ENCODE results near the gene STK39. TPM values are rescaled to one million over a fixed set of nuclear protein-coding genes. Genes with fewer than 3 reads are reported as not detected.

The STK39 gene
- total and polyA plus RNA-seq, 2 of the 4 experiments (the other 2 are of a cell fraction), result 11.8 to 16.4 TPM

DNA sequence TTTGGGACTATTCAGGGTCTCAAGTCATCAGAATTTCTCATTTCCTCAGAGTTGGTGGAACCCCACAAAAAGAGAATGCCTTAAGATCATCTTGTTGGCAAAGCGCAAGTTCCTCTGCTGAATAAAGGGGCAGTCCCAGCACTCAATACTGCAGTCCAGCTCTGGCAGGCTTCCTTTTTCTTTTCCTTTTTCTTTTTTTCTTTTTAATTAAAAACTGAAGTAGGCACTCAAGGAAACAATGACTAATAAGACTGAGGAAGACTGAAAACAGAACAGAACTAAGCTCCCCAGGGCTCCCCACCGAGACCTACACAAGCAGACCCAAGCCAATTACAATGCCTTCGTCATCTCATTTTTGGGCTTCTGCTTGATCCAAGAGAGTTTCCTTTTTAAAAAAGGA, 82.0 kb downstream of the STK39 start:
- Histone ChIP-seq H2BK15ac (ENCODE audit: low read depth, low read length) (no peak overlapping the region), H2BK20ac (ENCODE audit: low read depth, low read length) (no peak overlapping the region), H3K27me3 (ENCODE audit: control insufficient read depth, insufficient read depth, low read length) (no peaks in the 10 kb centered on the region), H2BK120ac (ENCODE audit: low read depth, low read length) (no peak overlapping the region), H2BK5ac (ENCODE audit: low read depth, low read length, poor library complexity, severe bottlenecking) (no peak overlapping the region), H3K9me1 (ENCODE audit: insufficient read depth, low read length) (peaks cover 16% of the 10 kb centered on the region), H3K4me3 (ENCODE audit: insufficient read depth, low read depth, low read length) (no peak overlapping the region), H3K18ac (ENCODE audit: low read depth, low read length) (no peak overlapping the region), H3K9me3 (ENCODE audit: control insufficient read depth, insufficient read depth, low read length) (no peaks in the 10 kb centered on the region), H3K79me1 (ENCODE audit: low read depth in 1 of 2, low read length in 2 of 2) (peaks cover 40 to 59% of the 10 kb centered on the region in 2 experiments), H2AK9ac (replicated peaks; ENCODE audit: low read depth, low read length, poor library complexity) (no peak overlapping the region), H3K23ac (ENCODE audit: low read depth, low read length) (no peak overlapping the region), H4K91ac (ENCODE audit: insufficient read depth, low read depth, low read length) (no peak overlapping the region), H3K4me2 (ENCODE audit: low read depth, low read length) (no peak overlapping the region), H3K56ac (ENCODE audit: extremely low read depth, insufficient read depth, low read length) (no peak overlapping the region), H4K20me1 (ENCODE audit: insufficient read depth, low read length) (0 out of 2 replicates have a peak, but pooled peaks cover 6% of the 10 kb centered on the region), H4K5ac (ENCODE audit: low read depth, low read length) (no peak overlapping the region; the same call in 1 of the 2 replicates), H2AK5ac (ENCODE audit: low read depth, low read length) (no peak overlapping the region), H3K14ac (replicated peaks; ENCODE audit: low read depth, low read length) (no peak overlapping the region), H3K27ac (ENCODE audit: insufficient read depth, low read length) (no peak overlapping the region), H3K9ac (ENCODE audit: low read depth, low read length) (no peak overlapping the region), H3K4ac (ENCODE audit: low read depth, low read length) (no peak overlapping the region), H3K4me1 (ENCODE audit: control insufficient read depth, insufficient read depth, low read length) (peaks cover 15% of the 10 kb centered on the region), H4K8ac (ENCODE audit: low read depth in 2 of 2, low read length in 2 of 2) (no peak overlapping the region), H2AFZ (replicated peaks; ENCODE audit: low read length, poor library complexity) (no peak overlapping the region), H3K36me3 (ENCODE audit: control insufficient read depth, insufficient read depth, low read length) (0 out of 2 replicates have a peak, but pooled peaks cover 2% of the 10 kb centered on the region)
- ATAC-seq (ENCODE audit: low read depth) (no peak), DNase-seq (no peak)
- intact Hi-C loops (cut with micrococcal nuclease) (no loop called here), dilution Hi-C loops (cut with HindIII; ENCODE audit: low sequenced_read_pairs, unreplicated experiment) (no loop called here), in situ Hi-C loops (cut with MboI; ENCODE audit: low sequenced_read_pairs) (no loop called here)
- WGBS, 2 experiments (ENCODE audit: extremely low coverage in 2 of 2, insufficient read length in 1 of 2), result no CpG with 5 or more reads among the region's 3 CpGs
- no TSS peak for BruUV-seq (replicated peaks)
- ChIA-PET POLR2A (ENCODE audit: unreplicated experiment) (no interaction called here), CTCF (no interaction called here)
- TF ChIP-seq NFE2L2 (IDR thresholded peaks at IDR 0.05; ENCODE audit: low read depth, low read length), result no peak
- TF ChIP-seq BHLHE40 (IDR thresholded peaks at IDR 0.05; ENCODE audit: low read depth, low read length), result no peak
- no peak for TF ChIP-seq SMC3 (IDR thresholded peaks at IDR 0.05; ENCODE audit: low read depth, low read length)
- TF ChIP-seq, protein P1, sequence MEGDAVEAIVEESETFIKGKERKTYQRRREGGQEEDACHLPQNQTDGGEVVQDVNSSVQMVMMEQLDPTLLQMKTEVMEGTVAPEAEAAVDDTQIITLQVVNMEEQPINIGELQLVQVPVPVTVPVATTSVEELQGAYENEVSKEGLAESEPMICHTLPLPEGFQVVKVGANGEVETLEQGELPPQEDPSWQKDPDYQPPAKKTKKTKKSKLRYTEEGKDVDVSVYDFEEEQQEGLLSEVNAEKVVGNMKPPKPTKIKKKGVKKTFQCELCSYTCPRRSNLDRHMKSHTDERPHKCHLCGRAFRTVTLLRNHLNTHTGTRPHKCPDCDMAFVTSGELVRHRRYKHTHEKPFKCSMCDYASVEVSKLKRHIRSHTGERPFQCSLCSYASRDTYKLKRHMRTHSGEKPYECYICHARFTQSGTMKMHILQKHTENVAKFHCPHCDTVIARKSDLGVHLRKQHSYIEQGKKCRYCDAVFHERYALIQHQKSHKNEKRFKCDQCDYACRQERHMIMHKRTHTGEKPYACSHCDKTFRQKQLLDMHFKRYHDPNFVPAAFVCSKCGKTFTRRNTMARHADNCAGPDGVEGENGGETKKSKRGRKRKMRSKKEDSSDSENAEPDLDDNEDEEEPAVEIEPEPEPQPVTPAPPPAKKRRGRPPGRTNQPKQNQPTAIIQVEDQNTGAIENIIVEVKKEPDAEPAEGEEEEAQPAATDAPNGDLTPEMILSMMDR (conservative IDR thresholded peaks at IDR 0.05; ENCODE audit: low read depth, low read length), result no peak
- TF ChIP-seq, protein P2, sequence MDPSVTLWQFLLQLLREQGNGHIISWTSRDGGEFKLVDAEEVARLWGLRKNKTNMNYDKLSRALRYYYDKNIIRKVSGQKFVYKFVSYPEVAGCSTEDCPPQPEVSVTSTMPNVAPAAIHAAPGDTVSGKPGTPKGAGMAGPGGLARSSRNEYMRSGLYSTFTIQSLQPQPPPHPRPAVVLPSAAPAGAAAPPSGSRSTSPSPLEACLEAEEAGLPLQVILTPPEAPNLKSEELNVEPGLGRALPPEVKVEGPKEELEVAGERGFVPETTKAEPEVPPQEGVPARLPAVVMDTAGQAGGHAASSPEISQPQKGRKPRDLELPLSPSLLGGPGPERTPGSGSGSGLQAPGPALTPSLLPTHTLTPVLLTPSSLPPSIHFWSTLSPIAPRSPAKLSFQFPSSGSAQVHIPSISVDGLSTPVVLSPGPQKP (IDR thresholded peaks at IDR 0.05; ENCODE audit: borderline replicate concordance, low read depth, low read length), result no peak
- TF ChIP-seq POLR2A (IDR thresholded peaks at IDR 0.05; ENCODE audit: low read depth, low read length), result no peak
- TF ChIP-seq CHD1 (IDR thresholded peaks at IDR 0.05; ENCODE audit: low read depth, low read length), result no peak
- no peak for TF ChIP-seq RAD21 (IDR thresholded peaks at IDR 0.05; ENCODE audit: low read length)
- no peak for TF ChIP-seq CEBPB (IDR thresholded peaks at IDR 0.05; ENCODE audit: low read depth, low read length)
